GM12864 (cell line): ENCODE results near the gene TMCO5A.

Source experiments
- DNase-seq: peaks from one replicate; pipeline ENCODE4 v3.0.0-alpha.2; 2011; ENCODE audit warnings: low read depth
- H3K4me3 ChIP-seq: 2 replicates; pipeline ENCODE4 v1.5.1; 2011; ENCODE audit warnings: mild to moderate bottlenecking, low read depth, low read length, control low read depth
- TF ChIP-seq, protein P1 (sequence below): IDR thresholded peaks from 2 replicates; pipeline ENCODE4 v1.5.1; 2011; ENCODE audit warnings: low read depth, mild to moderate bottlenecking, moderate library complexity, low read length, control low read depth, inconsistent platforms; ENCODE audit errors: missing control alignments

TMCO5A gene

GRCh38 chr15:37929238-37929637 is 5.2 kb upstream of the TMCO5A start:
- no peak overlapping the region for H3K4me3 ChIP-seq
- DNase-seq: no peak
- TF ChIP-seq, protein P1, sequence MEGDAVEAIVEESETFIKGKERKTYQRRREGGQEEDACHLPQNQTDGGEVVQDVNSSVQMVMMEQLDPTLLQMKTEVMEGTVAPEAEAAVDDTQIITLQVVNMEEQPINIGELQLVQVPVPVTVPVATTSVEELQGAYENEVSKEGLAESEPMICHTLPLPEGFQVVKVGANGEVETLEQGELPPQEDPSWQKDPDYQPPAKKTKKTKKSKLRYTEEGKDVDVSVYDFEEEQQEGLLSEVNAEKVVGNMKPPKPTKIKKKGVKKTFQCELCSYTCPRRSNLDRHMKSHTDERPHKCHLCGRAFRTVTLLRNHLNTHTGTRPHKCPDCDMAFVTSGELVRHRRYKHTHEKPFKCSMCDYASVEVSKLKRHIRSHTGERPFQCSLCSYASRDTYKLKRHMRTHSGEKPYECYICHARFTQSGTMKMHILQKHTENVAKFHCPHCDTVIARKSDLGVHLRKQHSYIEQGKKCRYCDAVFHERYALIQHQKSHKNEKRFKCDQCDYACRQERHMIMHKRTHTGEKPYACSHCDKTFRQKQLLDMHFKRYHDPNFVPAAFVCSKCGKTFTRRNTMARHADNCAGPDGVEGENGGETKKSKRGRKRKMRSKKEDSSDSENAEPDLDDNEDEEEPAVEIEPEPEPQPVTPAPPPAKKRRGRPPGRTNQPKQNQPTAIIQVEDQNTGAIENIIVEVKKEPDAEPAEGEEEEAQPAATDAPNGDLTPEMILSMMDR: no peak

GRCh38 chr15:37931321-37931720 is 3.1 kb upstream of the TMCO5A start:
- no peak overlapping the region for H3K4me3 ChIP-seq
- TF ChIP-seq, protein P1: no peak
- DNase-seq: no peak

GRCh38 chr15:37931868-37932267 is 2.6 kb upstream of the TMCO5A start:
- no peak for DNase-seq
- TF ChIP-seq, protein P1: no peak
- no peak overlapping the region for H3K4me3 ChIP-seq

DNA sequence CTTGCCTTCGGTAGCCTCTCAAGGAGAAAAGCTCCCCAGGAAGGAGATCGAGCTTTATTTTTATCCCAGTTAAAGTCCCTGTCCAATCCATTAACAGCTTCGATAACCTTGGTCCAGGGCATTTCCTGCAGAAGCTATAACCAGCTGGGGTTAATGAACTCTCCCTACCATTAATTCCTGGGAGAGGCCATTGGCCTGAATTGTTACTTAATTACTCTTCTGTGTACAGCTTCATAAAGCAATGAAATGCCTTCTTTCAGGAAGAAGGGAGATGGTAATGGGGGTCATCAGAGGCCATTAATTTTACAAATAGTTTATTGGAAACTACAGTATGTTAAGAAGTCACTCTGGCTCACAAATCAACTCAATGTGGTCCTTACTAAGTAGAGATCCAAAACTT is 1.9 kb upstream of the TMCO5A start:
- no peak for DNase-seq
- H3K4me3 ChIP-seq: no peak overlapping the region
- TF ChIP-seq, protein P1: no peak

DNA sequence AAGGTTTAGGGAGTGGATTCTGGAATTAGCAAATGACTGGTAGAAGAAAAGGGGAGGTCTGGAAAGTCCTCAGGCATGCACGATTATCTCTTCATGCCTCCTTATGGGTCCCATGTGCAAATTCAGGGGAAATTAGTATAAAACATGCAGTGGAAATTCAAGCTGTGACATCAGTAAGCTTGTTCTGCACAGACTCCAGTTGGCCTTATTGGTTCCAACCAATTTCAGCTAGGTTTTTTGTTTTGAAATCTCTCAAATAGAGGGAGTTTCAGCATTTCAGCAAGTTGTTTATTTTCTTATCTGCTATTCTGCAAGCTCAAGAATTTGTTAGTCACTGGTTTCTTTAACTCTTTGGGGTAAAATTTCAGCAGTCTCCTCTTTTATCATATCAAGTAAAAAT is 774 bp upstream of the TMCO5A start:
- DNase-seq: no peak
- TF ChIP-seq, protein P1: no peak
- H3K4me3 ChIP-seq: no peak overlapping the region

DNA sequence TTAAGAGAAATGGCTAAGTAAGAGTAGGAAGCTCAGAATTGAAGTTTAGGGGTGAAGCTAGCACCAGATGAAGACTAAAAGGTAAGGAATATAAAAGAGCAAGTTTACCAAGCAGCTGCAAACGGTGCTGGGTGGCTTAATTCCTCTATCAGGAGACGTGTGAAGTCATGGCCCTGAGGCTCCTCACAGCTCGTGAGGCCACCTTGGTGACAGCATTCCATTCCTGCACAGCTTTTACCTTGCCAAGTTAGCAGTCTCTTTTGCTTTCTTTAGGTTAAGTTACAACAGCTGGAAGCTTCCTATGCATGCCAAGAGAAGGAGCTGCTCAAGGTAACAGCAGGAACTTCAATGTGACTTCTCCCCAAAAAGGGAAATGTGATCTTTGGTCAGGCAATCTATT is 6.4 kb downstream of the TMCO5A start:
- no peak overlapping the region for H3K4me3 ChIP-seq
- DNase-seq: no peak
- TF ChIP-seq, protein P1: no peak

DNA sequence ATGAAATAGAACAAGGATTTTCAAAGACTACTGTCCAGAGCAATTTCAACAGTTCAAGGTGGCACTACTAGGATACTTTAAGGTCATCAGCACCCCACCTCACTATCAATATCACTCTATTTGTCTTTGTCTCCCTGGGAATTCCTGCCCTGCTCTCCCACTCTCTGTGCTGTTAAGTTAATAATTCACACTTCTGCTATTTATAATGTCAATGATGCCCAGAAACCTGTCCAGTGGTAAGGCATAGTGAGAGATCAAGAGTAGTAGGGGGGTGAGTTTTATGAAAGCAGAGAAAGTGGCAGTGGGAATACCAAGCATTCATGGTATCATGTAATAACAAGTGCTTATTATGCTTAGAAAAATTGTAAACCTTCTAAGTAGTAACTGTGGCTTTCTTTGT is 7.3 kb downstream of the TMCO5A start:
- DNase-seq: no peak
- TF ChIP-seq, protein P1: no peak
- H3K4me3 ChIP-seq: no peak overlapping the region
